ENCODE data around the gene ASCC2.
"Not testable (repeated sequence)": the region's sequence is repeated elsewhere in the genome, so short reads cannot be mapped to it uniquely, and the experiment has no call there.

The ASCC2 gene

GRCh38 chr22:29855611-29856181 lies 17.6 kb upstream of the ASCC2 start:
- no peak for DNase-seq (ENCODE audit: low read depth)

- DNase-seq (ENCODE audit: low read depth) = no peak
Measured at GRCh38 chr22:29854432-29854831, 16.4 kb upstream of the ASCC2 start.

- DNase-seq (ENCODE audit: low read depth) = no peak
Measured at GRCh38 chr22:29848111-29848510, 10.0 kb upstream of the ASCC2 start.

DNA sequence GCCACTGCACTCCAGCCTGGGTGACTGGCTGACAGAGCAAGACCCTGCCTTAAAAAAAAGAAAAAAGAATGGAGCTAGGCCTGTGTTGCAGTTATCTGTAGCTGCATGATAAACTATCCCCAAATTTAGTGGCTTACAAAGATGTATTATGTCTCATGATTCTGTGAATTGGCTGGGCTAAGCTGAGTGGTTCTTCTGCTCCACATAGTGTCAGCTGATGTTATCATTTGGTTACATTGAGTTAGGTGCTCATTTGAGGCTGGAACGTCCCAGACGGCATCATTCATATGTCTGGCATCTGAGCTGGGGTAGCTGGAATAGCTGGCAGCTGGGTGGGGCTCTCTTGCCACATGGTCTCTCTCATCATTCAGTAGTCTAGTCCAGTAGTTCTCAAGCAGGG lies 8.2 kb upstream of the ASCC2 start:
- DNase-seq (ENCODE audit: low read depth) = no peak

DNA sequence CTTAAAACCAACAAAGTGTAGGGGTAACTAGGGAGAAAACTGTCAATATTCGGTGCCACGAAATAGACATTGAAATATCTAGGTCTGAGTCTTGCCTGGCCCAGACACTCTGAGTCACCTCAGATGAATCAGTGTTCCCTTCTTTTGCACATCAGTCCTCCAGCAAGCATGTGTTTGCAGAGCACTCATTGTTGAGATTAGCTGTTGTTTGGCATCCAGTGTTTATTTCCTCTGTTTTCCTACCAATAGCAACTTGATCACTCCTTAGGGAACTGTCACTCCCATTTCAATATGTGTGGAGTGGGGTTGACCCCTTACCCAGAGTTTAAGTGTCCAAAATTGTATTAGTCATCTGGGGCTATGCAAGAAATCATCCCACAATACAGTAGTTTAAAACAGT lies 4.7 kb upstream of the ASCC2 start:
- no peak for DNase-seq (ENCODE audit: low read depth)

GRCh38 chr22:29842172-29842571 lies 4.1 kb upstream of the ASCC2 start:
- no peak for DNase-seq (ENCODE audit: low read depth)

GRCh38 chr22:29840498-29840897 lies 2.4 kb upstream of the ASCC2 start:
- no peak for DNase-seq (ENCODE audit: low read depth)

GRCh38 chr22:29839039-29839438 lies 965 bp upstream of the ASCC2 start:
- DNase-seq (ENCODE audit: low read depth) = no peak

DNA sequence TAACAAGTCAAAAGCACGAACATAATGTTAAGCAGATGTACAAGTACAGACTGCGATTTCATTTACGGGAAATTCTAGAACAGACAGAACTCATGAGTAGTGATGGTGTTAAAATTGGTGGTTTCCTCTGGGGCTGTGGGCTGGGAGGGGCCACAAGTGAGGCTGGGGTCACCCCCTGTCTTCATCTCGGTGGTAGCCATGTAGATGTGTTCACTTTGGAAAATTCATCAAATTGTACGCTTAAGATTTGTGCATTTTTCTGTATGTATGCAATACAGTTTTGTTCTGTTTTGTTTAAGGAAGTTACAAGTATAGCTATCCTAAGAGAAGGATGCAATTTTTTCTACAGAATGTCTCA lies 504 bp upstream of the ASCC2 start:
- no peak for DNase-seq (ENCODE audit: low read depth)

DNA sequence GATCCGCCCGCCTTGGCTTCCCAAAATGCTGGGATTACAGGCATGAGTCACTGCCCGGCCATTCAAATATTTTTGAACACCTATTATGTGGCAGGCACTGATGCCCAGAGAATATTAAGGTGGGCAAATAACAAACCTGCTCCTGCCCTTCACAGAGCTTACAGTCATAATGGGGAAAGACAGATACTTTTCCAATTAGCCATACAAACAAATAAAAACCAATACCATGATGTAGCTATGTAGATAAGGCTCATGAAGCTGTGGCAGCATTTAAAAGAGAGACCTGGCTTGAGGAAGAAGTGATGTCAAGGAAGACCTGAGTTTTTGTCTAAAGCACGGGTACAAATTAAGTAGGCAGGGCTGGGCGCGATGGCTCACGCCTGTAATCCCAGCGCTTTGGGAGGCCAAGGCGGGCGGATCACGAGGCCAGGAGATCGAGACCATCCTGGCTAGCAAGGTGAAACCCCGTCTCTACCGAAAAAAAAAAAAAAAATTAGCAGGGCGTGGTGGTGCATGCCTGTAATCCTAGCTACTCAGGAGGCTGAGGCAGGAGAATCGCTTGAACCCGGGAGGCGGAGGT lies 1.2 kb downstream of the ASCC2 start:
- not testable (repeated sequence) for DNase-seq (ENCODE audit: low read depth)

- DNase-seq (ENCODE audit: low read depth) = no peak
Measured at GRCh38 chr22:29834046-29834445, 4.0 kb downstream of the ASCC2 start.

GRCh38 chr22:29833392-29833965 lies 4.6 kb downstream of the ASCC2 start:
- DNase-seq (ENCODE audit: low read depth) = no peak

GRCh38 chr22:29831958-29832357 lies 6.1 kb downstream of the ASCC2 start:
- no peak for DNase-seq (ENCODE audit: low read depth)

DNA sequence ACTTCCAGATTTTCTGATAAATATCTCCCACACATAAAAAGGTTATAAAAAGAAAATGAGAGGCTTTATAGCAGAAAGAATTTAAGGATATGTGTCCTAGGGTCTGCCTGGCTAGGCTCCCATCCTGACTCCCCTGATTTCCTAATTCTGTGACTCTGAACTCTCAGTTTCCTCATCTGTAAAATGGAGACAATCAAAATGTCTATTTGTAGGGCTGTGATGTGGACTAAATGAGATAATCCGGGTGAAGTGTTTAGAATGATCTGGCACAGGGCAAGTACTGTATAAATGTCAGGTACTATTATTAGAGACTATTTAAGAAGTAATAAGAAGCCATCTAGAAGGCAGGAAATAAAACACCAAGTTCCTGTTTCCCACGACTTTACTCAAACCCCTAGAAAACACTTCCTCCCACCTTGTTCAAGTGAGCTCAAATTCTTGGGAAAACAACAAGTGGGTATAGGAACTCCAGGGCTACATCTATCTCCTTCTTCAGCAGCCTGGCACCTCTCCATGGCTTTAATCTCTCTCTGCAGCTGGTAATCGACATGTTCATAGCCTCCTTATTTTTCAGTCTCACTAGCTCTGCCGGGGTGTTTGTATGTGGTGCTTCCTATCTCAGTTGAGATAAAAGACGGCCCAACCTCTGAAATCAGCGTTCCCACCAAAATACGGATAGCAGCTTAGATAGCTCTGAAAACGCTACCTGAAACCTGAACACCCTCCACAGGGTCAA lies 6.7 kb downstream of the ASCC2 start:
- DNase-seq (ENCODE audit: low read depth) = no peak

DNA sequence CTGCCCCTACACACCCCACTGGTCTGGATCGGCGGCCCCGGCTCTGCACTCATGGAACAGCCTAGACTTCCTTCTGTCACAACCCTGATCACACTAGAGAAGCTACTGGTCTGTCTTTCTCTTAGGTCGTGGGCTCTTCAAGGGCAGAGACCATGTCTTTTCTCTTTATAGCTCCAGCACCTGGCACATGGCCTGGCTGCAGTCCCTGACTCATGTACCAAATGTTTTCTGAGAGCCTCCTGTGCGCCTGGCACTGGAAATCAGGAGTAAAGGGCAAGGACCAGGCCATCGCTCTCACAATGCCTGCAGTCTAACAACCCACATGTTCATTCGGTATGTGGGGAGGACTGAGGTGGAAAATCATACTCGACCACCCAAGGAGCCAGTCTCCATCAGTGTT lies 7.5 kb downstream of the ASCC2 start:
- no peak for DNase-seq (ENCODE audit: low read depth)

- not testable (repeated sequence) for DNase-seq (ENCODE audit: low read depth)
Measured at GRCh38 chr22:29827726-29828125, 10.3 kb downstream of the ASCC2 start.

DNA sequence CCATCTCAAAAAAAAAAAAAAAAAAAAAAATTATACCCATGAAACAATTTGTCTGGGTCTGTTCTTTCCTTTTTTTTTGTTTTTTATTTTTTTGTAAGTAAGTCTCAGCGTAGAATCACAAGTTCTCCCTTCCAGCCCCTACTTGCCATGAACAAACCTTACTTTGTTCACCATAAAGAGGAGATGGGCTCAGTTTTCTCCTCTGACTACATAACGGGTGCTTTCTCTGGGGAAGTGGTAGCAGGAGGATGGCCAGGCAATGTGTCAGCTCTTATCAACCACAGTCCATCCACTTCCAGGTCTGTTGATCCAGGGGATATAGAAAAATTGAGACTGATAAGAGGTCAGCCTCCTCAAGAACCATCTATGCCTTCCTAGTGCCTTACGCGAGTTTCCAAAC lies 11.0 kb downstream of the ASCC2 start:
- no peak for DNase-seq (ENCODE audit: low read depth)

- no peak for DNase-seq (ENCODE audit: low read depth)
Measured at GRCh38 chr22:29825578-29825977, 12.5 kb downstream of the ASCC2 start.

GRCh38 chr22:29824677-29825076 lies 13.4 kb downstream of the ASCC2 start:
- no peak for DNase-seq (ENCODE audit: low read depth)

GRCh38 chr22:29821291-29822016 lies 16.6 kb downstream of the ASCC2 start:
- no peak for DNase-seq (ENCODE audit: low read depth)

DNA sequence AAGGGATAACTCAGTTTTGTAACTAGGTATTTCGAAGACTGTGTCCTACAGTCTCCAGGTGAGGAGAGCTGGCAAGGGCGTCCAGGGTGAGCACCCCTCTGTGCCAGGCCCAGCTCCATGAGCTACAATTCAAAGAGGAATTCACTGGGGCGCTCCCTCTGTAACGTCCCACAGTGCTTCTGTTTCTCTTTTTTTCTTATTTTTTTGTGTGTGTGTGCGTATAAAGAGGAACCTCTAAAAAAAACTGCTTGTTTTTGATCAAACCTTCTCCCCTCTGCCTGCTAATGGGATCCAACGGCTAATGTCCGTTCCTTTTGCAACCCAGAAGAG lies 17.1 kb downstream of the ASCC2 start:
- no peak for DNase-seq (ENCODE audit: low read depth)

- no peak for DNase-seq (ENCODE audit: low read depth)
Measured at GRCh38 chr22:29819501-29819900, 18.6 kb downstream of the ASCC2 start.

DNA sequence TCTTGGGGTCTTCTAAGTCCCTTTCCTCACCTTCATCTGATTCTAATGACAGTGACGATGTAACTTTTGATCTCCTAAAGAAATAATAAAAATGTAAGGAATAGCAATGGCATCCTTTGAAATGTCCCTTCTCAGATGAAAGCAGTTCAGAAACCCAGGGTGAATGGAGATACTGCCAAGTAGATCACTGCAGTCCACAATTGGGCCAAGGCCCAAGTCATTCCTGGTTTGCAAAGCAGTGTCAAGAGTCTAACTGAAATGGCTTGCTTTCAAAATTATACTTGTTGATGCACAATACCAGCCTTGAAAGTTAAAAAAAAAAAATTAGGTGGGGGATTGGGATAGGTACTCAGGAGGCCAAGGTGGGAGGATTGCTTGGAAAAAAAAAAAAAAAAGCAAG lies 20.4 kb downstream of the ASCC2 start:
- DNase-seq (ENCODE audit: low read depth) = no peak
